Erythroblast (primary cell): ENCODE data around the gene RNF167.
A peak's percentile ranks its signal among the peaks of the same experiment; 100 is the strongest.

Experiments used
- GATA1 ChIP-seq: IDR thresholded peaks from 2 replicates; pipeline ENCODE4 v1.6.1; 2011; ENCODE audit warnings: low read depth, mild to moderate bottlenecking, control low read depth, low read length, moderate library complexity
- POLR2A ChIP-seq: IDR thresholded peaks from 2 replicates; pipeline ENCODE4 v1.6.1; 2011; ENCODE audit warnings: mild to moderate bottlenecking, low read length

DNA sequence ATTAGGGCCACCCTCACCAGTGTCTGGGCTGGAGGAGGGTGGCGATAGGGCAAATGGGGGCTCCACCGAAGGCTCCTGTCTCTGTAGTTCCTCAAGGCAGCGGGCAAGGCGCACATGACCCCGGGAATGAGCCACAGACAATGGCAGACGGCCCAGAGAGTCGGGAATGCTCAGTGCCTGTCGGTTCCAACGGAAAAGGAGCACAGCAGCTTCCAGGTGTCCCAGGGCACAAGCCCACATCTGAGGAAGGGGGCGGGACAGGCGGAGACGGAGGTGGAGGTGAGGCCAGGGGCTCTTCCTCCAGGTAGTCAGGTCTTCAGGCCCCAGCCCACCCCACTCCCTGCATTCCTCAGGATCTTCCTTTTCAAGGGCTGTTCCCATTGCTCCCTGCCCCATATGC is 32.7 kb downstream of the RNF167 start:
- peak; percentile 12 for TF ChIP-seq POLR2A
- TF ChIP-seq GATA1, result no peak
